Measurements from ENCODE around the gene MED12L. TPM values are rescaled to one million over a fixed set of nuclear protein-coding genes. Genes with fewer than 3 reads are reported as not detected.

MED12L gene
- total and polyA plus RNA-seq, 2 experiments from 2014 or later: 0.07 to 2.7 TPM

DNA sequence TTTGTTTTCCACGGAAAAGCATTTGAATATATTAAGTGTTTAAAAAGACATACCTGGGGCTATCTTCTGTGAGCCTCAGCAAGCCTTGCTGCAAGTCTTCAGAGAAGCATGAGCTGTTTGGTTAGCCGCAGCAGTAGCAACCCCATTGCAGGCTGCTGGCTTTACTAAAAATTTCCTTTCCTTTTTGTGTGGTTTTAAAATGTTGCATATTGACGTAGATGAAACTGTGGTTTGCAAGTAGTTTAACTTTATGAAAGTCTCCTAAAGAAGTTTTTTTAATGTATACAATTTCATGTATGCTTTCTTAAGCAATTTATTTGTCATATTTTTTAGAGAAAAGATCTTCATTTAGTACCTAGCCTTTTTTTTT is 117.6 kb downstream of the MED12L start, which contains the start of gene GPR171:
Gene GPR171, minus strand, starts transcription at position 166 of the 370 bp plus-strand sequence. CDS start 3,830 bp downstream, outside the sequence.
- WGBS (ENCODE audit: low lambda C conversion rate, missing lambda C conversion rate): 89% methylated on average over 3 of the region's 3 CpGs
- Histone ChIP-seq H3K4me1 (ENCODE audit: insufficient read depth) (no peaks in the 10 kb centered on the region), H3K36me3 (replicated peaks; ENCODE audit: insufficient read depth, low read depth) (no peaks in the 10 kb centered on the region), H4K20me1 (ENCODE audit: insufficient read depth, poor library complexity, severe bottlenecking) (no peaks in the 10 kb centered on the region), H2AFZ (no peak within 1 kb of the TSS), H3K27me3 (no peaks in the 10 kb centered on the region), H3K9me3 (ENCODE audit: low read depth) (no peaks in the 10 kb centered on the region), H3K79me2 (no peaks in the 10 kb centered on the region), H3K4me2 (no peak within 1 kb of the TSS), H3K4me3 (no peak within 1 kb of the TSS), H3K27ac (no peak within 1 kb of the TSS), H3K9me2 (replicated peaks; ENCODE audit: insufficient read depth) (no peaks in the 10 kb centered on the region)
- TF ChIP-seq EZH2phosphoT487 (IDR thresholded peaks at IDR 0.05; ENCODE audit: low read depth, severe bottlenecking, unreplicated experiment) (no peak), EZH2 (IDR thresholded peaks at IDR 0.05; ENCODE audit: borderline replicate concordance) (no peak)
- TF ChIP-seq, protein P1, sequence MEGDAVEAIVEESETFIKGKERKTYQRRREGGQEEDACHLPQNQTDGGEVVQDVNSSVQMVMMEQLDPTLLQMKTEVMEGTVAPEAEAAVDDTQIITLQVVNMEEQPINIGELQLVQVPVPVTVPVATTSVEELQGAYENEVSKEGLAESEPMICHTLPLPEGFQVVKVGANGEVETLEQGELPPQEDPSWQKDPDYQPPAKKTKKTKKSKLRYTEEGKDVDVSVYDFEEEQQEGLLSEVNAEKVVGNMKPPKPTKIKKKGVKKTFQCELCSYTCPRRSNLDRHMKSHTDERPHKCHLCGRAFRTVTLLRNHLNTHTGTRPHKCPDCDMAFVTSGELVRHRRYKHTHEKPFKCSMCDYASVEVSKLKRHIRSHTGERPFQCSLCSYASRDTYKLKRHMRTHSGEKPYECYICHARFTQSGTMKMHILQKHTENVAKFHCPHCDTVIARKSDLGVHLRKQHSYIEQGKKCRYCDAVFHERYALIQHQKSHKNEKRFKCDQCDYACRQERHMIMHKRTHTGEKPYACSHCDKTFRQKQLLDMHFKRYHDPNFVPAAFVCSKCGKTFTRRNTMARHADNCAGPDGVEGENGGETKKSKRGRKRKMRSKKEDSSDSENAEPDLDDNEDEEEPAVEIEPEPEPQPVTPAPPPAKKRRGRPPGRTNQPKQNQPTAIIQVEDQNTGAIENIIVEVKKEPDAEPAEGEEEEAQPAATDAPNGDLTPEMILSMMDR (IDR thresholded peaks at IDR 0.05; ENCODE audit: poor library complexity): no peak
- no peak for DNase-seq (ENCODE audit: low spot score)

DNA sequence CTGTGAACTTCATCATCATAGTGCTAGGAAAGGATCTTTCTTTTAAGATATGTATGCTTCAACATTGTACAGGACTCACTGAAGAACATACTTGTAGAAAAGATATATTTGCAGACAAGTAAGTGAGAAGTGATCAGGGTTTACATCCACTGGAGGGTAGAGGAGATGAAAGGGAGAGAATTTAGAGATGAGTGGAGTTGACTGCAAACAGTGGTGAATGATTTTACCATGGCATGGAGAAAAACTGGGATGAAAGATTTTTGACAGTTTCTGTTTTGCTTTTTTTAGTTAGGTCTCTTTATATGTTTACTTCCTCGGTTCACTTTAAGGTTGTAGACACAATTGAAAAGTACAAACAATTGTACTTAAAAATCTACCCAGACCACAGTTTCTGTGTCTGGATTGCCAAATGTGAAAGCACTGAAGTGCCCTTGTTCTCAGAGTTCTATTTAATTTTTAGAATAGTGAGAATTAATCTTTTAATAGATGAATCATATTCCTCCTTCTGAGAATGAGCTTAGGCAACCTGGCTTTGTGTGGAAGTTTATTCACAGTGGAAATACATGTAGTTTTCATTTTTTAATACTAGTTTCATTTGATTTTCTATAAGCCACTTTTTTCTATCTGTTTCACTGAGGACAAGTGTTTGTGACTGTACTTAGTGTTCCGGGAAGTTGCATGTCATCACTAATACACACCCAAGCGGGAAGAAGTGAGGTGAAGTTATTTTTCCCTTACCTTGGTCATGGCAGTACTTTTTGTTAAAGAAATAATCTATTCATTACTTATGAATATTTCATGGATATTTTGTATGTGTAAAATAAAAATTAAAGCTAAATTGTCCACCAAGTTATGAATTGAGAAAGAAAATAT is 119.3 kb downstream of the MED12L start:
- no peak overlapping the region for H3K4me3 ChIP-seq
- WGBS (ENCODE audit: low lambda C conversion rate, missing lambda C conversion rate): 92% methylated on average over 3 of the region's 3 CpGs
- H3K27ac ChIP-seq: no peak overlapping the region
- no peaks in the 10 kb centered on the region for H3K36me3 ChIP-seq (replicated peaks; ENCODE audit: insufficient read depth, low read depth)
- DNase-seq (ENCODE audit: low spot score): no peak
- H4K20me1 ChIP-seq (ENCODE audit: insufficient read depth, poor library complexity, severe bottlenecking): no peaks in the 10 kb centered on the region
- H3K9me2 ChIP-seq (replicated peaks; ENCODE audit: insufficient read depth): no peaks in the 10 kb centered on the region
- no peaks in the 10 kb centered on the region for H3K27me3 ChIP-seq
- H3K4me1 ChIP-seq (ENCODE audit: insufficient read depth): no peaks in the 10 kb centered on the region
- TF ChIP-seq EZH2 (IDR thresholded peaks at IDR 0.05; ENCODE audit: borderline replicate concordance) (no peak), EZH2phosphoT487 (IDR thresholded peaks at IDR 0.05; ENCODE audit: low read depth, severe bottlenecking, unreplicated experiment) (no peak)
- TF ChIP-seq, protein P1 (IDR thresholded peaks at IDR 0.05; ENCODE audit: poor library complexity): no peak
- no peak overlapping the region for H2AFZ ChIP-seq
- H3K9me3 ChIP-seq (ENCODE audit: low read depth): no peaks in the 10 kb centered on the region
- H3K79me2 ChIP-seq: no peaks in the 10 kb centered on the region
- no peak overlapping the region for H3K4me2 ChIP-seq

DNA sequence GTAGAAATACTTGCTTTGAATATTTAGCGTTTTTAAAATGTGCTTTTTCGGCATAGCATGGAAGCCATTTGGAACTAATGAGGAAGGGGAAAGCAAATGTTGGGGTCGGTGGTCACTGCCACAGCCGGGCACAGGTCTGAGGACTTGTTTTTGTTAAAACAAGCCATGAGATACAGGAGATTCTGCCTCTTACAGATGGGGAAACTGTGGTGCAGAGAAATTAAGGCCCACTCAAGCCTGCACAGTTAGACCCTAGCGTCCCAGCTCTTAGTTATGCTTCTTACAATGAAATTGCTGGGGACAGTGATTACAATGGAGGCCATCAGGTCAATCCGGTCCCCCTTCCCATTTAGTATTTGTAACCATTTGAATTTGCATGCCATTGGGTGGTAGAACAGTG is 120.0 kb downstream of the MED12L start:
- Histone ChIP-seq H3K4me3 (no peak overlapping the region), H2AFZ (no peak overlapping the region), H3K27ac (no peak overlapping the region), H3K27me3 (no peaks in the 10 kb centered on the region), H3K4me1 (ENCODE audit: insufficient read depth) (no peaks in the 10 kb centered on the region), H3K79me2 (no peaks in the 10 kb centered on the region), H3K36me3 (replicated peaks; ENCODE audit: insufficient read depth, low read depth) (no peaks in the 10 kb centered on the region), H3K9me3 (ENCODE audit: low read depth) (no peaks in the 10 kb centered on the region), H3K9me2 (replicated peaks; ENCODE audit: insufficient read depth) (no peaks in the 10 kb centered on the region), H4K20me1 (ENCODE audit: insufficient read depth, poor library complexity, severe bottlenecking) (no peaks in the 10 kb centered on the region), H3K4me2 (no peak overlapping the region)
- no peak for DNase-seq (ENCODE audit: low spot score)
- TF ChIP-seq EZH2phosphoT487 (IDR thresholded peaks at IDR 0.05; ENCODE audit: low read depth, severe bottlenecking, unreplicated experiment): no peak
- no peak for TF ChIP-seq EZH2 (IDR thresholded peaks at IDR 0.05; ENCODE audit: borderline replicate concordance)
- TF ChIP-seq, protein P1 (IDR thresholded peaks at IDR 0.05; ENCODE audit: poor library complexity): no peak
- 97% methylated on average over 6 of the region's 6 CpGs for WGBS (ENCODE audit: low lambda C conversion rate, missing lambda C conversion rate)
